GM19455 (cell line): ENCODE measurements around the gene CDS2.

Experiments
- ATAC-seq: cut with Tn5 transposase; IDR thresholded peaks from one replicate; pipeline ENCODE4 v1.9.1; 2021; ENCODE audit not compliant: unreplicated experiment

CDS2 gene

DNA sequence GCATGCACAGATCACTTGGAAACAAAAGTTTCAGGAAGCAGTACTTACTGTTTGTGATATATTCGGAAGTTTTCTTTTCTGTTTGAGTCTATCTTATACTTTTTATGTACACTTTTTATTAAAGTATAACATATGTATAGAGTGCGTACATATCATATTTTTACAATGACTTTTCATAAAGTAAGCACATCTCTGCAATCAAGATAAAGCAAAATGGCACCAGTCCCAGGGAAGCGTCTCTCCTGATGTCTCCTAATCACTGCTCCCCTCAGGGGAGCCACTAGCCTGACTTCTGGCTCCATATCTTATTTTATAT is 26.3 kb downstream of the CDS2 start:
- ATAC-seq = no peak

DNA sequence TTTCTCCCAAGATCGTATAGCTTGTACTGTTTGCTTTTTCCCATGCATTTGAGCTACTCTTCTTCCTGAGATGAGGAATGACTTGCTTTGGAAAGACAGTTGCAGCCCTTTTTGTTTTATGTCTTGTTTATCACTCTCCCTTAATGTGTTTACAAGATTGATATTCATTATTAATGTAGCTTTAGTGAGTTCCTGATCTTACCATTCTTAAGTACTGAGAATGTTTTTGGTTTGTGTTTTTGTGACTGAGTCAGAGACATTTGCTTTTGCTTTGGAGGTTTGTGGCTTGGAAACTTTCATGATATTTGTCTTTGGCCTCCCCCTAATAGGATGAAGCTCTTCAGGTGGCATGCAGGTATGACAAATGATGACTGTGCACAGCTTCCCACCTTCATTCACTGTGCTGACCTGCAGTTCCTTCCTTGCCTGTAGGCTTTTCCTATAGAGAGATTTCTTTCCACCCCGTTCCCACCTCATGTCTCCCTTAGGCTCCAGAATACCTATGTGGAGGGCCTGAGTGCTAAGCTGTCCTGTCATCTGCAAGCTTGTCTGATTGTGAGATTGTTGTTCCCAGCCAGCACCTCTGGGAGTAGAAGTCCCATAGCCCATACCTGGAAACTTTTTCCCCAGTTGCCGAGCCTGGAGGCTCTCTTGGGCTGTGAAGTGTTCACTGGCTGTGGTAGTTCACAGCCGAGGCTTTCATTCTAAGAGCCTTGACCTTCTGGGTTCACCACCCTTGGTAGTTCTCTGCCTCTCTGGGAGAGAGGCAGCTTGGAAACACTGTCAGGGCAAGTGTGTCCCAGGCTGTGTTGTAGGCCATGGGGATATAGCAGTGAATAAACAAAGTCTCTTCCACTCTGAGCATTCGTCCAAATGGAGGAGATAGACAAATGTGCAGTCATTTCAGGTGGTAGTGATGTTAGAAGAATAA is 27.1 kb downstream of the CDS2 start:
- ATAC-seq = no peak

DNA sequence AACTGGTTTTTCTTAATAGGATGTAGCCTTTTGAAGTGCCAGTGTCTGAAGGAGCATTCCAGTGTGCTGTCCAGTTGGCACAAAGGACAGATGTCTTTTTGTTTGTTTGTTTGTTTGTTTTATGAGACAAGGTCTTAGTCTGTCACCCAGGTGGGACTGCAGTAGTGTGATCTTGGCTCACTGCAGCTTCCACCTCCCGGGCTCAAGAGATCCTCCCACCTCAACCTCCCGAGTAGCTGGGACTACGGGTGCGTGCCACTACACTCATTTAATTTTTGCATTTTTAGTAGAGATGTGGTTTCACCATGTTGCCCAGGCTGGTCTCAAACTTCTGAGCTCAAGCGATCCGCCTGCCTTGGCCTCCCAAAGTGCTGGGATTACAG is 27.7 kb downstream of the CDS2 start:
- ATAC-seq = no peak

DNA sequence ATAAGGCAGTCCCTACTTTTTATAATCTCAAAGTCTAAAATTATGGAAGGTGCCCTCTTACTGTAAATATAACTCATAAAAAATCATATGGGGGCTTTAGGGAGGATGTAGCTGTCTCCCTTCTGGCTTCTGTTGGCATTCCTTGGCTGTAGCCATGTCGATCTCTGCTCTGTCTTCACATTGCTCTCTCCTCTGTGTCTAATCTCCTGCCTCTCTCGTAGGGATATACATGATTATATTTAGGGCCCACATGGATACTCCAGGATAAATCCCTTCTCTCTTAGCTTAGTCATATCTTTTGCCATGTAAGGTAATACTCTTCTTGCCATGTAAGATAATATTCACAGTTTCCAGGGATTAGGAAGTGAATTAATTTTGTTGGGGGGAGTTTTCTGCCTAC is 28.6 kb downstream of the CDS2 start:
- ATAC-seq = no peak

DNA sequence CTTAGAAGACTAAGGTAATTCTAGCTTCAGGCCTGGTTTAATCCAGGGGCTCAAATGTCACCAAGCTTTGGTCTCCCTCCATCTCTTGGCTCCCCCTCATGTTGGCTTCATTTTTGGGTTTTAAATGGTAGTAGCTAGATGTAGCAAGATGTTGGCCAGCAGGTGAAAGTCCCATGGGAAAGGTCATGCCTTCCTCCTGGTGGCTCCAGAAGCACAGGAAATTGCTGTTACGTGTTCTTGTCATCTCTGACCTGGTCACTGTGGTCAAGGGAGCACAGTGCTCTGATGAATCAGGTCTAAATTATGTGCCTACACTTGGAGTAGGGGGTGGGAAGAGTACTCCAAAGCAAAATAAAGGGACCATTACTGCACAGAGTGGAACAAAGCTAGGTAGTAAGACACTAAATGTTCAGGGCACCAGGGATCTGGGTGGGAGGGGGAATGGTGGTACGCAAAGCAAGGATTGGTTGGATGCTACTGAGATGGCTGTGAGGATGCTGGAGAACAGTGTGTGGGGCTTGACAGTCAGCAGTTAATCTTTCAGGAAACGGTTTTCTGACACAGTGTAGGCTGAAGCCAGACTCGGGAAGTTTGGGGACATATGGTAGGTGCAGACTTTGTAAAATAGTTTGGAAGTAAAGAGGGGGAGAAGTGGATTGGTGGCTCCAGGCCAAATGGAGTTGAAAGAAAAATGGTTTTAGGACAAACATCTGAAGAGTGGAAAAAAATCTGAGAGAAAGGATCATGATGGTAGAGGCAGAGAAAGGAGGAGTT is 30.1 kb downstream of the CDS2 start:
- ATAC-seq = no peak

DNA sequence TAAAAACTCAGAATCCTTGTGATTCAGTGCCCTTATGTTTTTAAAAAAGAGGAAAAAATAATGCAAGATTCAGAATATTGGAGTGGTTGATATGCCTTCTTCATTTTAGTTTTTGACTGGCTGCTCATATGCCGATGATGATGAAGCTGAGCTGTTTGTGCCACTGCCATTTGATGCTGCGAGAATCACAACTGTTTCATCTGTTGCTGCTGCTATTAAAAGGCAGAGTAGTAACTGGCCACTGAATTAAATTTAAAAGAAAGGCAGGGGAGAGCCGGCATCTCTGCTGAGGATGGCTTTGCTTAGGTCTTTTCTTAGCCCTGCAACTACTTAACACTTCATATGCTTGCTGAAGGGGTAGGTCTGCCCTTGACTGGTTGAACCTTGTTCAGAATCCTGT is 33.1 kb downstream of the CDS2 start:
- ATAC-seq = no peak

DNA sequence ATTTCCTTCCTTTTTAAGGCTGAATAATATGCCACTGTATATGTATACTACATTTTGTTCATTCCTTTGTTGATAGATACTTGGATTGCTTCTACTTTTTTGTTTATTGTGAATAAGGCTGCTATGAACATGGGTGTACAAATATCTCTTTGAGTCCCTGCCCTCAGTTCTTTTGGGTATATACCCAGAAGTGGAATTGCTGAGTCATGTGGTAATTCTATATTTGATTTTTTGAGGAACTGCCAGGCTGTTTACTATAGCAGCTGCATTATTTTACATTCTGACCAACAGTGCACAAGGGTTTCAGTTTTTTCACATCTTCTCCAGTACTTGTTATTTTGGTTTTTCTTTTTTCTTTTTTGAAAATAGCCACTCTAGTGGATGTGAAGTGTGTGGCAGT is 34.1 kb downstream of the CDS2 start:
- ATAC-seq = no peak

DNA sequence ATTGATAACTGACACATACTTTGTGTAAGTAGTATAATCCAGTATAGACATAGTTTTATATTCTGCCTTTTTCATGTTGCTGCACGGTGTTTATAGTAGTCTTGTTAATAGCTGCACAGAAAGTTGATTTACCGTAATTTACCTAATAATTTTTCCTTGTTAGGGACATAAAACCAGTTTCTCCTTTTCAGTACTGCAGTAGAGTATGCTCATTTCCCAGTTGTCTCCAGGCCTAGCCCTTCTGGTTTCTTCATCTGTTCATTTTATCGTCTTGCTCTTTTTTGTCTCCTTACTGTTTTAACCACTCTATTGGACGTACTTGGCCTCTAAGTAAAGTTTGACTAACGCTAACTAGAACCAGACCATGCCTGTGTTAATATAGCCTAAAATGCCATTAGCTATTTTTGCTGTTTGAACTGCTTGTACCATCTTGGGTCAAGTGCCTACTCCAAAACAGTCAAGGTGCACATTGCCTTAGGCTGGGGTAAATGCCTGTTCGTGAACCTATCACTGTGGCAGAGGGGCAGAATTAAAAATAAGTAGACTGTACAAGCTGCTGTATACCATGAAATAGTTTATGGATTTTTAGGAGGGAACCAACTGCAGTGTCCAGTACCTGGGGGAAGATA is 34.8 kb downstream of the CDS2 start:
- no peak for ATAC-seq

DNA sequence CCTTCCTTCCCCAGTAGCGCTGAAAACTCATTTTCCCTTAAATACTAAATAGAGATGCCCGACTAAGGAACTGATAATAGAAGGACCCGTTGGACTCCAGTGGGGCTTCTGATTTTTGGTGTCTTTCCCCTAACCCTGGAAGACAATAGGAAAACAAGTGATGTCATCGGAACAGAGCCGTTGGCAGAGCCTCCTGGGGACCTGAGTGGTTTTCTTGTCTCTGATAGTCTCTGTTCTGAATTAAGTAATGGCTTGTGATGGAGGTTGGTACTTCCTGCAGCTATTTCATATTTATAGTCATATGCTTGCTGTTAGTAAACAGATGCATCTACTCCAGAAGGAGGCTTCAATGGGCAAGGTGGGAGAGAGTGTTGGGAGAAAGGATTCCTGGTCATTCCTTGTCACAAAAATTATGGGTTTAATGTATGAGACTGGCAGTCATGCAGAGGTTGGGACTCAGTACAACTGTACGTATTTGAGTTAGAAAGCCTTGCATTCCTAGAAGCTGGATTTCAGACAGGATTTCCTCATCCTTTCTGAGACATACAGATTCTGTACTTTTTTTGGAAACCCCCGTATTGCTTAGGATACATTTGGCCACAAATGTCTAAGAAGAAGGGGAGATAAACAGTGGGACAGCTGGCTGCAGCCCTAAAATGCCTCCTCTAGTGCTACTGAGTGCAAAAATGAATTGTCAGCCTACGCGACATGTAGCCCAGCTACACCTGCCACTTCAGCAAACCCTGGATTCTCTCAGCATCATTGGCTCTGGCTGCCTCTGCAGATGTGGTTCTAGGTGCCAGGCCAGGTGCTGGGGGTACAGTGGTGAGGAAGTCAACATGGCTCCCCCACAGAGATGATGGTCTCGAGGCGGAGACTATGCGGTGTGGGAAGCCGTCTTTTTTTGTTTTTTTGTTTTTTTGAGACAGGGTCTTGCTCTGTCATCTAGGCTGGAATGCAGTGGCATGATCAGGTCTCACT is 38.1 kb downstream of the CDS2 start:
- no peak for ATAC-seq

DNA sequence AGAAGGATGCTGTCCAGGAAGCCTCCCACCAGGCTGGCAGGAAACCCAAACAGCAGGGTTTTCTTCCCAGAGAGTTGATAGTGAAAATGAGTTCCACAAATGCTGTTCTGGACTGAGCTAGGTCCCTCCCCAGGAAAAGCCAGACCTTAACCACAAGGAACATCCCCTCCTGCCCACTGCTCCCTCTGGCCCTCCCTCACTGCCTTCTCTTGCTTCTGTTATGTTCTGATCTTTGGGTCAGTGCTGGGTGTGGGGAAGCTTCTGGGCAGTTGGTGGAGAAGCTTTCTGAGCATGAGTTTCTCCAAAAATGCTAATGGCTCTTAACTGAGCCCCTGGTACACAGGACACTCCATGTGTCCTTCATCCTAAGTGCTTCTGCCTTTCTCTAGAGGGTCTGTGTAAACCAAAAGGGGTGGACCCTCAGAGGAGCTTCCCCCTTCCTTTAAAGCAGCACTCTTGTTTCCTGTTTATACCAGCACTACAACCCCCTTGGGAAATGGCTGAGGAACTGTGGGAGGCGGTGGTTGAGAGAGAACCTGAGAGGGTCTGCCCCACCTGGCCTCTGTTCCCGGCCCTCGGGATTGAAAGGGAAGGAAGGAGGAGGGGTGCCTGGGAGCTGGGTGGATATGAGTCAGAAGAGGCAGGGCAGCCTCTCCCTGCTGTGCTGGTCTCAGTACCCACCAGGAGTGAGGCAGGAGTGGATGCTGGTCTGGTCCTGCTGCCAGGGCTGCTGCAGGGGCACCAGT is 42.0 kb downstream of the CDS2 start:
- no peak for ATAC-seq

DNA sequence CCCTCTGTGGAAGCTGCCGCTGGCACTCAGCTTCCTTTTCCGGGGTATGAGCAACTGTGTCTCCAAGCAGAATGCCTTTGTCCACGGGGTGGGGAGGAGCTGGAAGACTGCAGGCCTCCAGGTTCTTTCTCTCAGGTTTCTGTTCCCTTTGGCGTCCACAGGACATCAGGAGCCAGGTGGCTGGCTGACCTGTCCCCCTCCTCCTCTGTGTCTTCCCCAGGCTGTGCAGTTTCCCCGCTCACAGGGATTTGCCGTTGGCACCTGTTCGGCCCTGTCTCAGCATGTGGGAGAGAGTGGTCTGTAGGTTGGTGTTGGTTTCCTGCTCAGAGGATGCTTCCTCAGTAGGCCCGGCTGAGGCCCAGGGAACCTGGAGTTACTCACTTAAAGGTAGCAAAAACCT is 43.5 kb downstream of the CDS2 start:
- ATAC-seq = no peak

DNA sequence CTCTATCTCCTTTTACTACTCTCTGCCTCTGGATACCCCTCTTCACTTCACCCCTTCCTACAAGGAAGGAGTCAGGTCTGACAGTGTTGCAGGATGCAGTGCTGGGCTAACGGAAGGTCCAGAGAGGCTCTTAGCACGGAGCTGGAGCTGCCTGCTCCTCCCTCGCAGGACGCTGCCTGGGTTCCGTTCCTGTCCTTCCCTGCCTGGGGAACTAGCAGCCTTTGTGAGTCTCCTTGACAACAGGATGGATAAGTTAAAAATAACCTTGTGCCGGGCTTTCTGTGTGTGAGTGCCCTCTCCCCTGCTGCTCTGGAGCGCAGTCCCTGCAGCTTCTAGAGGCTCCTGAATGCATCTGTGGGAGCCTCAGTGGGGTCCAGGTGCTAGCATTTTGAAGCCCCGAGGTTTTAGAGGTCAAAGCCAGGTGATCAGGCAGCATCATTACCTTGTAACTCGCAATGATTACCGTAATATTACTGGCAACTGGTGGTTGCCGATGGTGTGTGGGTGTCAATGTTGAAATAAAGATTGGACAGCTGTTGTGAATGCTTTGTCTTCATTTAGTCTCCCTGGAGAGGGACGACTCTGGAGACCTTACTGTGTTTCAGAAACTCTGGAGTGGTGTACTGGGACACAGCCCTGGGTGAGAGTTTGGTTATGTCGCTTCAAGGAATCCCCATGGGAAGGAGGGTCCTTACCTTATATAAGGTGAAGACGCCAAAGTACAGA is 44.4 kb downstream of the CDS2 start:
- no peak for ATAC-seq

DNA sequence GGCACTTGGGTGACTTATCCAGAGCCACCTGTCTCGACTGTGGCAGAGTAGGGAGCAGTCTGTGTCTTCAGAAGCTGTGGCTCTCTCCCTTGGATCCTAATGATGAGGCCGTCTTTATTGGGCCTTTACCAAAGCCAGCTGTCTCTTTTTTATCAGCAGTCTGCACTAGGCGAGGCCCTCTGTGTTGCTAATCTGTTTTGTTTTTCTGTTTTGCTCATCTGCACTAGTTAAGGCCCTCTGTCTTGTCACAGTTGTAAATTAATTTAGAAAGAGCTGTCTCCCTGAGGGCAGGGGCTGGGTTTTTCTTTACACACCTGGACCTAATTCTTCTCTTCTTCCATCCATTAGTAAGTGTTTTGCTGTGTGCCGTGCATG is 45.0 kb downstream of the CDS2 start:
- peak; percentile 49 for ATAC-seq

DNA sequence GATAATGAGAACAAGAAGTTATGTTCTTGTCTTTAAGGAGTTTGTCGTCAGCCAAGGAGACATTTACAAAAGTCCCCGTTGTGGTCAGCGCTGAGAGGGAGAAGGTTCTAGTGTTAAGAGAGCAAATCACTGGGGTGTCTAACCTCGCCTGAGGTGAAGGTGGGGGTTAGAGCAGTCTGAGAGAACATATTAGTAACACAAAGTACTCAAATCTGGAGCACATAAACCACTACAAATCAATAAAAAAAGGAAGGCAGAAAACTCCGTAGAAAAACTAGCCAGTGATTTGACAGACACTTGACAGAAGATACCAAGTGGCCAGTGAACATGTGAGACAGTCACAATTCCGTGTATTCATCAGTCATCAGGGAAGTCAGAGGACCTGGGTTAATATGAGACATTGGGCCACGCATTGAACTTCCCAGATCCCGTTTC is 45.4 kb downstream of the CDS2 start:
- peak; percentile 57 for ATAC-seq

DNA sequence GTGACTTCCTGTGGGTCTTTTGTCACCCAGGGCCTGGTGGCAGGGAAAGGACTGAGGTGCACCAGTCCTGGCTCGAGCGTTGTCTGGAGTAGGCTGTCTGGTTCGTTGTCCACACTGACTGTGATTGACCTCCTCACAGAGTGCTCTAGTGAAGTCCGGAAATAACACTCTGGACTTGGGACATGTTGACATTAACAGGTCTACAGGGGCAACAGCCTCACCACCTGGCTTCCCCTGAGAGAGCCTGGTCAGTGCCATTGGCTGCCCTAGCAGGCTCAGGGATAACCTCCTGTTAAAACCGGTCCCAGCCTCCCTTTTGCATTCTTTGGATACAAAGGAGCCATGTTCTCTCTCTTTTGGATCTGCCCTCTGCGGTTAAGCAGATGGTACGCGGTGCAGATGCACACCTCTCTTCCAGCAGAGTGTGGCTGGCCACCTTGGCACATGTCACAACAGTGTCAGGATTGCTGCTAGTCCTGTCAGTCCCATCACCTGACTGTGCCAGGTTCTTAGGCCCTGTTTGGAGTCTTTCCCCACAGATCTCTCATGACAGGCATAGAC is 46.2 kb downstream of the CDS2 start:
- no peak for ATAC-seq

DNA sequence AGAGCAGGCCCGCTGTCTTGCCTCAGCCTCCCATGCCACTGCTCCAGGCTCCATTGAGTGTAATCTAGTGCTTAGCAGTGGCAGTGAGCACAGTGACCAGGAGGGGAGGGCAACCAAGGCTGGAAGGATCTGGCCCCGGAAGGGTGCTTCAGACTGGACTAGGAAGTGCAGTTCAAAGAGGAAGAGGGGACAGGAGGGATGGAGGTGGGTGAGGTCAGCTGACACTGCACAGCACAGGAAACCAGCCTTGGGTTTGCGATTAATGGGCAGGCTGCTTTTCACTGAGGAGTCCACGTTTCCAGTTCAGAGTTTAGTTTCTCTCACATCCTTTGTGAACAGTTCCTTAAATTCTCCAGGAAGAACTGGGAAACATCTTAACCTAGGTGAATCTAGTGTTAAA is 46.9 kb downstream of the CDS2 start:
- no peak for ATAC-seq

DNA sequence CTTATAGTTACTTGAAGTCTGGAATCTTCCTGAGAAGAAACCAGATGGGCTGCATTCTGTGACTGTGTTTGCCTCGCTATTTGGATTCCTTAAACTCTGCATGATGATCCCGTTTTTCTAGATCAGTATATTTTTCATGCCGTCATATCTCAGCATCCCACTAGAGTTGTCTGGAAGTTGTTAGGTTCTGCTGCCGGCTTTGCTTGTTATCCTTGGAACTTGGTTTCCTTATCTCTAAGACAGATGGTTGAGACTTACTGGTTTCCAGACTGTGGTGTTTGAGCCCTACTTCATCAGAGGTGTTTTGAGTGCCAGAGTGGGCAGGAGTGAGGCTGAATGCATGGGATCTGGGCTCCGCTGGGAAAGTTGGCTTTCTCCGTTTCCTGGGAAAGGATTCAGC is 50.3 kb downstream of the CDS2 start:
- ATAC-seq = no peak

DNA sequence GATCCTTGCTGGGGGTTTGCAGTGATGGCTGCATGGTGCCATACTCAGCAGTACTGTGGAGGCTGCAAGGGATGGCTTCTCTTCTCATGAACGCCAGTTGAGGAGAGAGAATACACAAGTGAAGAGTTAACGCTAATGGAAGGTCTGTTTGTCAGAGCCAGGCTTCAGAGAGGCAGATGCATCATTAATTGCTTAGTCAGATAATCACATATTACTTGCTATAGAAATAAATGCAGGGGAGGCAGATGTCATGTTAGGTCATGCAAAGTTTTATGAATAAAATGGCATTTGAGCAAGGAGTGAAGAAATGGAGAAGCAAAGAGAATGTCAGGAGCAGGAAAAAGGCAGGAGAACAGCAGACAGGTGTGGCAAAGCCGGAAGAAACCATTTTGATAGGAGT is 51.2 kb downstream of the CDS2 start:
- no peak for ATAC-seq

DNA sequence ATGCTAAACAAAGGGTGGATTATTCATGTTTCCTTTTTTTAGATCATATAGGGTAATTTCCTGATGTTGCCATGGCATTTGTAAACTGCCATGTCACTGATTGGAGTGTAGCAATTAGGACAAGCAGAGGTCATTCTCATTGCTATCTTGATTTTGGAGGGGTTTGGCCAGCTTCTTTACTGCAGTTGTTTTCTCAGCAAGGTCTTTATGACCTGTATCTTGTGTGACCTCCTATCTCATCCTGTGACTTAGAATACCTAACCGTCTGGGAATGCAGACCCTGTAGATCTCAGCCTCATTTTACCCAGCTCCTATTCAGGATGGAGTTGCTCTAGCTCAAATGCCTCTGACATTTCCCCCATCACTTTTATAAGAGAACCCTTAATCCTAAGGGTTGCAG is 53.6 kb downstream of the CDS2 start:
- ATAC-seq = no peak
